Right lobe of liver (tissue), 6 donors: ENCODE measurements around the gene CSF1R. TPM values are rescaled to one million over a fixed set of nuclear protein-coding genes. Genes with fewer than 3 reads are reported as not detected.

ENCODE experiments used
- ATAC-seq, 4 donors: fragments of 200-7000 bp; cut with Tn5 transposase; one replicate each; pipeline ENCODE4 v1.9.1; 2020; ENCODE audit warnings: mild to moderate bottlenecking in 4 of 4, moderate library complexity in 4 of 4
- DNase-seq, 3 donors: peaks; one replicate each; pipeline ENCODE4 v3.0.0-alpha.2; 2020
- H3K27ac ChIP-seq, 3 donors: fragments of 200-600 bp; one replicate each; pipeline ENCODE4 v1.8.0; 2022
- H3K27me3 ChIP-seq, 2 donors: fragments of 200-600 bp; one replicate each; pipeline ENCODE4 v1.8.0; 2022
- H3K36me3 ChIP-seq, 4 donors: fragments of 200-600 bp; sonication (generic) in 1 of 4; one replicate each; pipeline versions ENCODE4 v1.5.1 to v1.8.0; 2017 to 2022; ENCODE audit warnings: control low read depth in 1 of 4
- H3K4me1 ChIP-seq, 4 donors: fragments of 200-600 bp; sonication (generic) in 1 of 4; one replicate each; pipeline versions ENCODE4 v1.5.1 to v1.8.0; 2017 to 2022; ENCODE audit warnings: control low read depth in 1 of 4
- H3K4me3 ChIP-seq, 3 donors: fragments of 200-600 bp; one replicate each; pipeline ENCODE4 v1.8.0; 2022
- H3K9me3 ChIP-seq, 4 donors: fragments of 200-600 bp; sonication (generic) in 1 of 4; one replicate each; pipeline versions ENCODE4 v1.5.1 to v1.8.0; 2017 to 2022; ENCODE audit warnings: control low read depth in 1 of 4
- CTCF ChIP-seq, 4 donors: fragments of 200-600 bp in 3 of 4; fragments of 450-650 bp in 1 of 4; IDR thresholded peaks; one replicate each; pipeline versions ENCODE4 v1.5.1 to v1.8.0; 2016 to 2022; ENCODE audit warnings: antibody characterized with exemption in 4 of 4, mild to moderate bottlenecking in 2 of 4
- POLR2A ChIP-seq: fragments of 450-650 bp; IDR thresholded peaks from one replicate; pipeline ENCODE4 v1.6.1; 2017; ENCODE audit warnings: antibody characterized with exemption, mild to moderate bottlenecking
- WGBS: methylation state at CpG from one replicate; pipeline ENCODE4 v1.1.6; 2018; ENCODE audit warnings: low coverage, low lambda C conversion rate; ENCODE audit not compliant: insufficient coverage; ENCODE audit errors: missing lambda C conversion rate; 5-methylcytosine and 5-hydroxymethylcytosine counted together
- intact Hi-C, 2 donors: fragments of 100-400 bp; cut with DNase I; formaldehyde crosslinking; loops; one replicate each; pipeline versions ENCODE4 v1.11.2 to v1.14.1; 2022
- long read RNA-seq: library from polyadenylated mRNA; unstranded; transcript quantifications from one replicate; pipeline ENCODE4 v2.0.0, GENCODE V29; 2019
- total RNA-seq, 6 experiments: library from RNA; depleted of rRNA in 2 of 6; stranded (reverse); fragments of >200 nt in 2 of 6; fragmentation: NEBNext Ultra II Directional in 3 of 6; extraction: Animal tissue kit (Norgen Biotek cat#: 25700) in 3 of 6; gene quantifications; one replicate each; pipeline versions ENCODE4 v1.1.0 to v1.2.4, GENCODE V29; 2016 to 2023
- donor health status: DM: no; HTN: yes; CAD: no.
- donor health status: DM: no; HTN: no; CAD: no.
- donor health status: DM: no; HTN: no; CAD: no.
- donor health status: DM: no; HTN: yes; CAD: no.
- donor health status: DM: no; HTN: yes; CAD: no.

The CSF1R gene
- total RNA-seq, result 10 to 100 TPM; 13.0 to 45.1 (median 16.3) TPM
- long read RNA-seq, partial matches to known transcripts, result 3 of 3 reads
- long read RNA-seq, other reads (novel, unspliced or antisense), result 0 of 3 reads

- Histone ChIP-seq H3K4me3 (peak within 1 kb of the TSS in 2 of 3 donors; percentile 23 to 38), H3K4me1 (no peaks in the 10 kb centered on the region), H3K36me3 (no peaks in the 10 kb centered on the region), H3K27ac (peak within 1 kb of the TSS in 2 of 3 donors; percentile 24 to 54), H3K27me3 (no peaks in the 10 kb centered on the region), H3K9me3 (no peaks in the 10 kb centered on the region)
- TF ChIP-seq CTCF (IDR thresholded peaks at IDR 0.05) (no peak), POLR2A (peak; percentile 21)
- 73% methylated on average over 8 of the region's 9 CpGs for WGBS
- no peak for DNase-seq
- ATAC-seq, result peak; percentile 9 to 39 (median 27)
- intact Hi-C loops, result no loop called here
Observed at GRCh38 chr5:150085950-150086715, at the start of gene CSF1R. Gene CSF1R, minus strand, starts transcription at chr5:150086554. Its CDS starts 127 bp downstream, at chr5:150086427.

- Histone ChIP-seq H3K9me3 (no peaks in the 10 kb centered on the region), H3K4me3 (no peak overlapping the region), H3K36me3 (no peaks in the 10 kb centered on the region), H3K27me3 (no peaks in the 10 kb centered on the region), H3K4me1 (peaks cover 0 to 46% (median 28%) of the 10 kb centered on the region in 4 donors), H3K27ac (no peak overlapping the region)
- intact Hi-C loops, result loop anchor here in 1 of 2 donors (10.0 kb wide), 1 partner anchor 79 kb away; no protein-coding TSS in a partner anchor
- 90% methylated on average over 2 of the region's 21 CpGs for WGBS
- DNase-seq (peak in 1 of 3 donors; percentile 29), ATAC-seq (no peak)
- TF ChIP-seq CTCF (IDR thresholded peaks at IDR 0.05) (no peak), POLR2A (no peak)
Observed at GRCh38 chr5:150135557-150136304, 49.4 kb upstream of the CSF1R start.

GRCh38 chr5:150134198-150134588 is 47.8 kb upstream of the CSF1R start:
- no peaks in the 10 kb centered on the region for H3K27me3 ChIP-seq
- 64% methylated on average over 5 of the region's 7 CpGs for WGBS
- no peaks in the 10 kb centered on the region for H3K9me3 ChIP-seq
- TF ChIP-seq CTCF (IDR thresholded peaks at IDR 0.05), result no peak
- TF ChIP-seq POLR2A, result no peak
- H3K36me3 ChIP-seq, result no peaks in the 10 kb centered on the region
- no peak for ATAC-seq
- H3K4me1 ChIP-seq, result peaks cover 0 to 49% (median 27%) of the 10 kb centered on the region in 4 donors
- DNase-seq, result no peak
- intact Hi-C loops, result loop anchor here in 1 of 2 donors (10.0 kb wide), 1 partner anchor 81 kb away; no protein-coding TSS in a partner anchor
- no peak overlapping the region for H3K27ac ChIP-seq
- no peak overlapping the region for H3K4me3 ChIP-seq

GRCh38 chr5:150133581-150134197 is 47.3 kb upstream of the CSF1R start:
- no peak for ATAC-seq
- no peak for TF ChIP-seq CTCF (IDR thresholded peaks at IDR 0.05)
- TF ChIP-seq POLR2A, result no peak
- Histone ChIP-seq H3K4me1 (peaks cover 0 to 46% (median 24%) of the 10 kb centered on the region in 4 donors), H3K9me3 (no peaks in the 10 kb centered on the region), H3K27ac (no peak overlapping the region), H3K27me3 (no peaks in the 10 kb centered on the region), H3K4me3 (no peak overlapping the region), H3K36me3 (no peaks in the 10 kb centered on the region)
- peak in 1 of 3 donors; percentile 14 for DNase-seq
- intact Hi-C loops, result loop anchor here in 1 of 2 donors (10.0 kb wide), 1 partner anchor 81 kb away; no protein-coding TSS in a partner anchor
- 78% methylated on average over 8 of the region's 16 CpGs for WGBS
